Endometrial microvascular endothelial cells (primary cell): ENCODE results near the gene AGPAT4. TPM values are rescaled to one million over a fixed set of nuclear protein-coding genes. Genes with fewer than 3 reads are reported as not detected.

ENCODE experiments used
- in situ Hi-C: cut with HindIII; loops from 2 replicates; pipeline ENCODE4 v1.10.0; 2017; ENCODE audit warnings: low sequenced_read_pairs, low pct_unique_long_range_greater_than_20kb; ENCODE audit errors: inconsistent ontology term
- total RNA-seq: library from RNA; depleted of rRNA; stranded (reverse); fragments of >200 nt; gene quantifications from one replicate; pipeline ENCODE4 v1.2.3, GENCODE V29; 2015; ENCODE audit errors: inconsistent ontology term

AGPAT4 gene
- total RNA-seq, 1 donor from 2014 or later = 7.9 TPM

GRCh38 chr6:161292145-161292544 is 18.3 kb upstream of the AGPAT4 start:
- in situ Hi-C loops = no loop called here

- in situ Hi-C loops = no loop called here
Measured at GRCh38 chr6:161290751-161291150, 16.9 kb upstream of the AGPAT4 start.

GRCh38 chr6:161284653-161285052 is 10.8 kb upstream of the AGPAT4 start:
- in situ Hi-C loops = no loop called here

GRCh38 chr6:161281092-161281491 is 7.2 kb upstream of the AGPAT4 start:
- in situ Hi-C loops = no loop called here

GRCh38 chr6:161279677-161280415 is 6.0 kb upstream of the AGPAT4 start:
- in situ Hi-C loops = no loop called here

GRCh38 chr6:161276605-161277155 is 2.8 kb upstream of the AGPAT4 start:
- in situ Hi-C loops = no loop called here

- in situ Hi-C loops = no loop called here
Measured at GRCh38 chr6:161274898-161275297, 1.0 kb upstream of the AGPAT4 start.

GRCh38 chr6:161274488-161274858 is 612 bp upstream of the AGPAT4 start:
- in situ Hi-C loops = no loop called here

GRCh38 chr6:161273274-161273751 is 548 bp downstream of the AGPAT4 start:
- in situ Hi-C loops = no loop called here

- in situ Hi-C loops = no loop called here
Measured at GRCh38 chr6:161272635-161273273, 1.1 kb downstream of the AGPAT4 start.

GRCh38 chr6:161271343-161272030 is 2.4 kb downstream of the AGPAT4 start:
- in situ Hi-C loops = no loop called here

- in situ Hi-C loops = no loop called here
Measured at GRCh38 chr6:161270116-161270515, 3.7 kb downstream of the AGPAT4 start.

GRCh38 chr6:161269310-161269709 is 4.6 kb downstream of the AGPAT4 start:
- in situ Hi-C loops = no loop called here

- in situ Hi-C loops = no loop called here
Measured at GRCh38 chr6:161268531-161269210, 5.2 kb downstream of the AGPAT4 start.

GRCh38 chr6:161266513-161267230 is 7.2 kb downstream of the AGPAT4 start:
- in situ Hi-C loops = no loop called here

GRCh38 chr6:161265975-161266374 is 7.9 kb downstream of the AGPAT4 start:
- in situ Hi-C loops = no loop called here

GRCh38 chr6:161265554-161265953 is 8.3 kb downstream of the AGPAT4 start:
- in situ Hi-C loops = no loop called here

- in situ Hi-C loops = no loop called here
Measured at GRCh38 chr6:161264181-161264580, 9.7 kb downstream of the AGPAT4 start.

GRCh38 chr6:161261816-161262215 is 12.0 kb downstream of the AGPAT4 start:
- in situ Hi-C loops = no loop called here
